Esophagus squamous epithelium (tissue), 5 donors: ENCODE data around the gene PPEF2. TPM values are rescaled to one million over a fixed set of nuclear protein-coding genes. Genes with fewer than 3 reads are reported as not detected.

ENCODE experiments used
- DNase-seq: peaks from one replicate; lab custom pipeline; 2025; lab: John Stamatoyannopoulos, UW
- H3K27ac ChIP-seq, 4 donors: fragments of 200-600 bp; sonication (generic); one replicate each; pipeline ENCODE4 v1.5.1; 2016 to 2019; ENCODE audit warnings: mild to moderate bottlenecking in 1 of 4
- H3K27me3 ChIP-seq, 4 donors: fragments of 200-600 bp; sonication (generic); 1 replicate in 3 of 4; 2 replicates in 1 of 4; pipeline versions ENCODE4 v1.5.1 to v1.6.0; 2017 to 2021; ENCODE audit warnings: antibody characterized with exemption in 1 of 4
- H3K36me3 ChIP-seq, 3 donors: fragments of 200-600 bp; sonication (generic); one replicate each; pipeline ENCODE4 v1.5.1; 2016 to 2019
- H3K4me1 ChIP-seq, 3 donors: fragments of 200-600 bp; sonication (generic); one replicate each; pipeline ENCODE4 v1.5.1; 2017 to 2019
- H3K4me3 ChIP-seq, 4 donors: fragments of 200-600 bp; sonication (generic); 1 replicate in 3 of 4; 2 replicates in 1 of 4; pipeline ENCODE4 v1.5.1; 2016 to 2019; ENCODE audit warnings: mild to moderate bottlenecking in 2 of 4, moderate library complexity in 1 of 4
- H3K9me3 ChIP-seq, 3 donors: fragments of 200-600 bp; sonication (generic); one replicate each; pipeline ENCODE4 v1.5.1; 2016 to 2019
- POLR2A ChIP-seq, 4 donors: fragments of 450-650 bp; IDR thresholded peaks; one replicate each; pipeline ENCODE4 v1.6.1; 2017; ENCODE audit warnings: antibody characterized with exemption in 4 of 4, mild to moderate bottlenecking in 4 of 4, moderate library complexity in 3 of 4
- WGBS, 2 donors: methylation state at CpG; one replicate each; pipeline ENCODE4 v1.1.5; 2018; 5-methylcytosine and 5-hydroxymethylcytosine counted together
- intact Hi-C: fragments of 100-400 bp; cut with DNase I; formaldehyde crosslinking; loops from one replicate; pipeline ENCODE4 v1.15.0; 2022
- total RNA-seq, 4 donors: library from RNA; depleted of rRNA; stranded (reverse); fragments of >200 nt; gene quantifications; one replicate each; pipeline ENCODE4 v1.1.0, GENCODE V29; 2016
- TF ChIP-seq, protein P1 (sequence below), 6 experiments: fragments of 450-650 bp in 4 of 6; fragments of 200-600 bp in 2 of 6; sonication (generic) in 2 of 6; IDR thresholded peaks; one replicate each; pipeline ENCODE4 v1.5.1; 2016 to 2019; ENCODE audit warnings: antibody characterized with exemption in 6 of 6, mild to moderate bottlenecking in 4 of 6, moderate library complexity in 4 of 6
- donor health status: DM: yes; HTN: yes; CAD: no.

The PPEF2 gene, protein sequence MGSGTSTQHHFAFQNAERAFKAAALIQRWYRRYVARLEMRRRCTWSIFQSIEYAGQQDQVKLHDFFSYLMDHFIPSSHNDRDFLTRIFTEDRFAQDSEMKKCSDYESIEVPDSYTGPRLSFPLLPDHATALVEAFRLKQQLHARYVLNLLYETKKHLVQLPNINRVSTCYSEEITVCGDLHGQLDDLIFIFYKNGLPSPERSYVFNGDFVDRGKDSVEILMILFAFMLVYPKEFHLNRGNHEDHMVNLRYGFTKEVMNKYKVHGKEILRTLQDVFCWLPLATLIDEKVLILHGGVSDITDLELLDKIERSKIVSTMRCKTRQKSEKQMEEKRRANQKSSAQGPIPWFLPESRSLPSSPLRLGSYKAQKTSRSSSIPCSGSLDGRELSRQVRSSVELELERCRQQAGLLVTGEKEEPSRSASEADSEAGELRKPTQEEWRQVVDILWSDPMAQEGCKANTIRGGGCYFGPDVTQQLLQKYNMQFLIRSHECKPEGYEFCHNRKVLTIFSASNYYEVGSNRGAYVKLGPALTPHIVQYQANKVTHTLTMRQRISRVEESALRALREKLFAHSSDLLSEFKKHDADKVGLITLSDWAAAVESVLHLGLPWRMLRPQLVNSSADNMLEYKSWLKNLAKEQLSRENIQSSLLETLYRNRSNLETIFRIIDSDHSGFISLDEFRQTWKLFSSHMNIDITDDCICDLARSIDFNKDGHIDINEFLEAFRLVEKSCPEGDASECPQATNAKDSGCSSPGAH
- total RNA-seq = under 1 TPM in 1 of 4 donors, not detected in 3; 0.04 TPM

GRCh38 chr4:75902352-75902751, at the start of gene PPEF2:
Gene PPEF2 (minus strand): TSS chr4:75902452. CDS start chr4:75896325, 6,127 bp downstream.
- no peaks in the 10 kb centered on the region for H3K27me3 ChIP-seq
- no peaks in the 10 kb centered on the region for H3K36me3 ChIP-seq
- no peak within 1 kb of the TSS for H3K4me3 ChIP-seq
- H3K27ac ChIP-seq = no peak within 1 kb of the TSS
- WGBS, 2 donors = 76 to 100% methylated on average over 1 to 5 of the region's 5 CpGs
- no peak for DNase-seq
- H3K4me1 ChIP-seq = no peaks in the 10 kb centered on the region
- TF ChIP-seq, protein P1, sequence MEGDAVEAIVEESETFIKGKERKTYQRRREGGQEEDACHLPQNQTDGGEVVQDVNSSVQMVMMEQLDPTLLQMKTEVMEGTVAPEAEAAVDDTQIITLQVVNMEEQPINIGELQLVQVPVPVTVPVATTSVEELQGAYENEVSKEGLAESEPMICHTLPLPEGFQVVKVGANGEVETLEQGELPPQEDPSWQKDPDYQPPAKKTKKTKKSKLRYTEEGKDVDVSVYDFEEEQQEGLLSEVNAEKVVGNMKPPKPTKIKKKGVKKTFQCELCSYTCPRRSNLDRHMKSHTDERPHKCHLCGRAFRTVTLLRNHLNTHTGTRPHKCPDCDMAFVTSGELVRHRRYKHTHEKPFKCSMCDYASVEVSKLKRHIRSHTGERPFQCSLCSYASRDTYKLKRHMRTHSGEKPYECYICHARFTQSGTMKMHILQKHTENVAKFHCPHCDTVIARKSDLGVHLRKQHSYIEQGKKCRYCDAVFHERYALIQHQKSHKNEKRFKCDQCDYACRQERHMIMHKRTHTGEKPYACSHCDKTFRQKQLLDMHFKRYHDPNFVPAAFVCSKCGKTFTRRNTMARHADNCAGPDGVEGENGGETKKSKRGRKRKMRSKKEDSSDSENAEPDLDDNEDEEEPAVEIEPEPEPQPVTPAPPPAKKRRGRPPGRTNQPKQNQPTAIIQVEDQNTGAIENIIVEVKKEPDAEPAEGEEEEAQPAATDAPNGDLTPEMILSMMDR (IDR thresholded peaks at IDR 0.05) = no peak
- no peak for TF ChIP-seq POLR2A (IDR thresholded peaks at IDR 0.05)
- no peaks in the 10 kb centered on the region for H3K9me3 ChIP-seq
- intact Hi-C loops = no loop called here

- H3K36me3 ChIP-seq = peaks cover 0 to 90% (median 38%) of the 10 kb centered on the region in 3 donors
- TF ChIP-seq, protein P1 (IDR thresholded peaks at IDR 0.05) = no peak
- no peak for TF ChIP-seq POLR2A (IDR thresholded peaks at IDR 0.05)
- H3K4me1 ChIP-seq = no peaks in the 10 kb centered on the region
- 75% methylated on average over 3 of the region's 3 CpGs for WGBS, 2 donors
- intact Hi-C loops = no loop called here
- no peak overlapping the region for H3K27ac ChIP-seq
- no peaks in the 10 kb centered on the region for H3K27me3 ChIP-seq
- no peak for DNase-seq
- no peaks in the 10 kb centered on the region for H3K9me3 ChIP-seq
- no peak overlapping the region for H3K4me3 ChIP-seq
Observed at GRCh38 chr4:75950213-75950815, 48.1 kb upstream of the PPEF2 start.

- DNase-seq = no peak
- no peak overlapping the region for H3K4me3 ChIP-seq
- WGBS, 2 donors = 57 to 61% methylated on average over 5 of the region's 5 CpGs
- H3K36me3 ChIP-seq = peaks cover 0 to 86% (median 38%) of the 10 kb centered on the region in 3 donors
- no peak for TF ChIP-seq POLR2A (IDR thresholded peaks at IDR 0.05)
- TF ChIP-seq, protein P1 (IDR thresholded peaks at IDR 0.05) = no peak
- intact Hi-C loops = no loop called here
- no peaks in the 10 kb centered on the region for H3K4me1 ChIP-seq
- no peaks in the 10 kb centered on the region for H3K9me3 ChIP-seq
- H3K27me3 ChIP-seq = no peaks in the 10 kb centered on the region
- no peak overlapping the region for H3K27ac ChIP-seq
Observed at GRCh38 chr4:75948822-75949444, 46.7 kb upstream of the PPEF2 start.

GRCh38 chr4:75940692-75941253, 38.5 kb upstream of the PPEF2 start, which contains the start of gene NAAA:
Gene NAAA (minus strand): TSS chr4:75941013. CDS start chr4:75940949, 64 bp downstream.
- Histone ChIP-seq H3K36me3 (peaks cover 0 to 38% (median 3%) of the 10 kb centered on the region in 3 donors), H3K27me3 (no peaks in the 10 kb centered on the region), H3K4me3 (peak within 1 kb of the TSS; percentile 73 to 88 (median 82)), H3K27ac (peak within 1 kb of the TSS; percentile 82 to 89 (median 86)), H3K9me3 (no peaks in the 10 kb centered on the region), H3K4me1 (peaks cover 5 to 16% (median 10%) of the 10 kb centered on the region in 3 donors)
- DNase-seq = peak; percentile 29
- 0% methylated on average over 24 of the region's 66 CpGs; no CpG with 5 or more reads in 1 of the 2 donors for WGBS, 2 donors
- intact Hi-C loops = no loop called here
- TF ChIP-seq, protein P1 (IDR thresholded peaks at IDR 0.05) = peak in 3 of 6 experiments; percentile 49 to 54 (median 49)
- TF ChIP-seq POLR2A (IDR thresholded peaks at IDR 0.05) = peak in 2 of 4 donors; percentile 11 to 64
